CD4-positive, alpha-beta T cell (primary cell): Measurements from ENCODE around the gene KLHL40. TPM values are rescaled to one million over a fixed set of nuclear protein-coding genes. Genes with fewer than 3 reads are reported as not detected.

Experiments used
- ATAC-seq: fragments of 200-7000 bp; cut with Tn5 transposase; one replicate; pipeline ENCODE4 v1.10.0; 2022; ENCODE audit warnings: mild to moderate bottlenecking; ENCODE audit not compliant: poor library complexity
- CTCF ChIA-PET: fragments of 350-600 bp; sonication (Branson Sonifier 250); formaldehyde crosslinking; loops from one replicate; lab custom pipeline; 2021; ENCODE audit warnings: antibody characterized with exemption, inconsistent platforms; lab: Charles Lee
- POLR2A ChIA-PET: fragments of 350-600 bp; sonication (Branson Sonifier 250); formaldehyde crosslinking; loops from one replicate; lab custom pipeline; 2021; ENCODE audit warnings: antibody characterized with exemption, inconsistent platforms; lab: Charles Lee
- DNase-seq, 14 experiments: peaks; one replicate each; pipeline ENCODE4 v3.0.0-alpha.2; 2013 to 2020; ENCODE audit warnings: mixed read lengths in 2 of 14
- H3K27ac ChIP-seq, 2 donors: one replicate each; pipeline versions ENCODE4 v1.5.1 to v1.7.0; 2013; ENCODE audit warnings: low read length in 2 of 2, low read depth in 1 of 2, mild to moderate bottlenecking in 1 of 2
- H3K27me3 ChIP-seq, 2 experiments: 1 replicate in 1 of 2; 2 replicates in 1 of 2; pipeline versions ENCODE4 v1.6.1 to v1.7.0; 2013; ENCODE audit warnings: low read length in 2 of 2, control low read depth in 1 of 2, mild to moderate bottlenecking in 1 of 2, moderate library complexity in 1 of 2; ENCODE audit not compliant: insufficient read depth in 2 of 2, control insufficient read depth in 1 of 2
- H3K36me3 ChIP-seq: one replicate; pipeline ENCODE4 v1.6.1; 2013; ENCODE audit warnings: low read length, control low read depth; ENCODE audit not compliant: insufficient read depth
- H3K4me1 ChIP-seq: one replicate; pipeline ENCODE4 v1.6.1; 2013; ENCODE audit warnings: low read length, control low read depth; ENCODE audit not compliant: insufficient read depth
- H3K4me3 ChIP-seq: one replicate; pipeline ENCODE4 v1.5.1; 2013; ENCODE audit warnings: mild to moderate bottlenecking, low read length, moderate library complexity
- H3K9me3 ChIP-seq, 2 experiments: 1 replicate in 1 of 2; 2 replicates in 1 of 2; pipeline versions ENCODE4 v1.6.1 to v1.7.0; 2013; ENCODE audit warnings: low read length in 2 of 2, mild to moderate bottlenecking in 2 of 2, control low read depth in 1 of 2, moderate library complexity in 1 of 2; ENCODE audit not compliant: control insufficient read depth in 1 of 2, insufficient read depth in 1 of 2
- H3K27ac Mint-ChIP-seq: one replicate; pipeline ENCODE4 v1.8.0; 2020; ENCODE audit warnings: mixed read lengths
- H3K27me3 Mint-ChIP-seq: one replicate; pipeline ENCODE4 v1.8.0; 2021; ENCODE audit warnings: mixed read lengths
- H3K36me3 Mint-ChIP-seq: one replicate; pipeline ENCODE4 v1.8.0; 2021; ENCODE audit warnings: low read depth, mixed read lengths
- H3K4me1 Mint-ChIP-seq: one replicate; pipeline ENCODE4 v1.8.0; 2021; ENCODE audit warnings: low read depth, mixed read lengths
- H3K4me3 Mint-ChIP-seq: one replicate; pipeline ENCODE4 v1.8.0; 2020; ENCODE audit warnings: mild to moderate bottlenecking, mixed read lengths
- H3K9me3 Mint-ChIP-seq: one replicate; pipeline ENCODE4 v1.8.0; 2020; ENCODE audit warnings: mixed read lengths
- CTCF ChIP-seq: fragments of 200-600 bp; IDR thresholded peaks from one replicate; pipeline ENCODE4 v1.8.0; 2022; ENCODE audit warnings: antibody characterized with exemption, mild to moderate bottlenecking
- intact Hi-C, 2 experiments: fragments of 100-400 bp; cut with DNase I in 1 of 2; cut with micrococcal nuclease in 1 of 2; formaldehyde crosslinking; loops; one replicate each; pipeline versions ENCODE4 v1.15.1 to v1.9.0; 2023 to 2025; cut with DNase I, micrococcal nuclease
- total RNA-seq, 174 experiments: library from RNA in 2 of 174; stranded (reverse) in 2 of 174; gene quantifications; one replicate each; pipeline ENCODE4 v1.2.3 and lab custom pipeline; 2021 to 2026

The KLHL40 gene
- total RNA-seq, 2 experiments from 2014 or later = not detected

GRCh38 chr3:42647821-42648459 is 37.4 kb upstream of the KLHL40 start:
- H3K9me3 ChIP-seq = no peaks in the 10 kb centered on the region
- Mint-ChIP-seq H3K4me3 (no peak overlapping the region), H3K27ac (peak overlapping the region; percentile 67), H3K27me3 (no peaks in the 10 kb centered on the region), H3K9me3 (no peaks in the 10 kb centered on the region), H3K36me3 (peaks cover 56% of the 10 kb centered on the region), H3K4me1 (peaks cover 27% of the 10 kb centered on the region)
- no peak overlapping the region for H3K27ac ChIP-seq
- no peak for ATAC-seq
- H3K4me1 ChIP-seq = peaks cover 8% of the 10 kb centered on the region
- no peak overlapping the region for H3K4me3 ChIP-seq
- peaks cover 53% of the 10 kb centered on the region for H3K36me3 ChIP-seq
- no peaks in the 10 kb centered on the region for H3K27me3 ChIP-seq
- DNase-seq = no peak
- intact Hi-C loops = loop anchor here in 1 of 2 experiments (5.0 kb wide), 1 partner anchor 36 kb away; no protein-coding TSS in a partner anchor
- CTCF ChIA-PET = interaction anchor here (1.3 to 2.2 kb wide), 2 partner anchors 11 to 14 kb away, joined by 3 to 5 read pairs; no protein-coding TSS in a partner anchor
- POLR2A ChIA-PET = interaction anchor here (0.9 to 1.1 kb wide), 2 partner anchors 9 to 1415 kb away, joined by 3 to 4 read pairs; no protein-coding TSS in a partner anchor
- no peak for TF ChIP-seq CTCF

- Histone ChIP-seq H3K4me1 (peaks cover 18% of the 10 kb centered on the region), H3K9me3 (no peaks in the 10 kb centered on the region), H3K27ac (no peak overlapping the region), H3K36me3 (peaks cover 42% of the 10 kb centered on the region), H3K4me3 (no peak overlapping the region), H3K27me3 (no peaks in the 10 kb centered on the region)
- Mint-ChIP-seq H3K4me3 (no peak overlapping the region), H3K36me3 (peaks cover 45% of the 10 kb centered on the region), H3K27ac (peak overlapping the region; percentile 46), H3K9me3 (no peaks in the 10 kb centered on the region), H3K4me1 (peaks cover 35% of the 10 kb centered on the region), H3K27me3 (no peaks in the 10 kb centered on the region)
- no peak for DNase-seq
- intact Hi-C loops = loop anchor here in 1 of 2 experiments (5.0 kb wide), 1 partner anchor 37 kb away; no protein-coding TSS in a partner anchor
- TF ChIP-seq CTCF = no peak
- ATAC-seq = no peak
- ChIA-PET CTCF (interaction anchor here (2.2 kb wide), 1 partner anchor 12 kb away, joined by 5 read pairs; no protein-coding TSS in a partner anchor), POLR2A (no interaction called here)
Measured at GRCh38 chr3:42649006-42649405, 36.3 kb upstream of the KLHL40 start.

GRCh38 chr3:42649783-42650182 is 35.6 kb upstream of the KLHL40 start:
- no peak overlapping the region for H3K4me3 ChIP-seq
- peaks cover 39% of the 10 kb centered on the region for H3K36me3 Mint-ChIP-seq
- no peak overlapping the region for H3K4me3 Mint-ChIP-seq
- ChIA-PET POLR2A (no interaction called here), CTCF (no interaction called here)
- H3K27me3 ChIP-seq = no peaks in the 10 kb centered on the region
- H3K27ac ChIP-seq = no peak overlapping the region
- H3K27me3 Mint-ChIP-seq = no peaks in the 10 kb centered on the region
- no peaks in the 10 kb centered on the region for H3K9me3 ChIP-seq
- ATAC-seq = no peak
- intact Hi-C loops = loop anchor here in 1 of 2 experiments (5.0 kb wide), 2 partner anchors 37 to 93 kb away; no protein-coding TSS in a partner anchor
- no peak for TF ChIP-seq CTCF
- peaks cover 22% of the 10 kb centered on the region for H3K4me1 ChIP-seq
- peak overlapping the region; percentile 46 for H3K27ac Mint-ChIP-seq
- H3K4me1 Mint-ChIP-seq = peaks cover 35% of the 10 kb centered on the region
- H3K36me3 ChIP-seq = peaks cover 34% of the 10 kb centered on the region
- no peak for DNase-seq
- H3K9me3 Mint-ChIP-seq = no peaks in the 10 kb centered on the region
